PC-9 (cell line): Measurements from ENCODE around the gene RAB7A. TPM values are rescaled to one million over a fixed set of nuclear protein-coding genes. Genes with fewer than 3 reads are reported as not detected.

Source experiments
- BruUV-seq: library from RNA; stranded (reverse); fragments of 400-500 nt; replicated peaks from 2 replicates; lab custom pipeline; 2021; lab: Mats Ljungman, UMichigan
- CTCF ChIA-PET: fragments of 300-600 bp; sonication (Branson Sonifier 250); formaldehyde crosslinking; loops from one replicate; lab custom pipeline; 2022; ENCODE audit warnings: antibody characterized with exemption; lab: Charles Lee
- POLR2A ChIA-PET: fragments of 300-600 bp; sonication (Branson Sonifier 250); formaldehyde crosslinking; loops from one replicate; lab custom pipeline; 2022; ENCODE audit warnings: antibody characterized with exemption; ENCODE audit not compliant: unreplicated experiment; lab: Charles Lee
- DNase-seq, 2 experiments: peaks; one replicate each; pipeline versions ENCODE4 v3.0.0 to v3.0.0-alpha.2; 2015 to 2022; ENCODE audit warnings: mixed read lengths in 1 of 2
- H2AFZ ChIP-seq: fragments of 200-600 bp; sonication (generic); 2 replicates; pipeline ENCODE4 v1.8.1; 2017; ENCODE audit warnings: antibody characterized with exemption
- H3F3A ChIP-seq: fragments of 200-600 bp; sonication (generic); 2 replicates; pipeline ENCODE4 v1.8.1; 2017; ENCODE audit warnings: antibody characterized with exemption, mild to moderate bottlenecking, low read depth; ENCODE audit not compliant: insufficient read depth
- H3K27ac ChIP-seq: fragments of 200-600 bp; sonication (generic); 2 replicates; pipeline ENCODE4 v1.6.1; 2016; ENCODE audit warnings: mixed run types
- H3K27me3 ChIP-seq: fragments of 200-600 bp; sonication (generic); 2 replicates; pipeline ENCODE4 v1.6.1; 2016; ENCODE audit warnings: low read depth, mixed run types; ENCODE audit not compliant: insufficient read depth
- H3K36me3 ChIP-seq: fragments of 200-600 bp; sonication (generic); 2 replicates; pipeline ENCODE4 v1.6.1; 2016; ENCODE audit warnings: low read depth, mixed run types
- H3K4me1 ChIP-seq: fragments of 200-600 bp; sonication (generic); replicated peaks from 2 replicates; pipeline ENCODE4 v1.6.1; 2016; ENCODE audit warnings: mixed run types; ENCODE audit not compliant: insufficient read depth
- H3K4me2 ChIP-seq: fragments of 200-600 bp; sonication (generic); 2 replicates; pipeline ENCODE4 v1.6.1; 2017; ENCODE audit warnings: mixed run types
- H3K4me3 ChIP-seq: fragments of 200-600 bp; sonication (generic); 2 replicates; pipeline ENCODE4 v1.6.1; 2016; ENCODE audit warnings: mixed run types
- H3K79me2 ChIP-seq: fragments of 200-600 bp; sonication (generic); 2 replicates; pipeline ENCODE4 v1.6.1; 2017; ENCODE audit warnings: low read depth, mixed run types
- H3K9me2 ChIP-seq: fragments of 200-600 bp; sonication (generic); 2 replicates; pipeline ENCODE4 v1.8.1; 2017; ENCODE audit warnings: mild to moderate bottlenecking; ENCODE audit not compliant: insufficient read depth
- H3K9me3 ChIP-seq: fragments of 200-600 bp; sonication (generic); 2 replicates; pipeline ENCODE4 v1.8.1; 2016; ENCODE audit warnings: low read depth; ENCODE audit not compliant: insufficient read depth
- H4K20me1 ChIP-seq: fragments of 200-600 bp; sonication (generic); 2 replicates; pipeline ENCODE4 v1.8.1; 2017; ENCODE audit not compliant: insufficient read depth
- EZH2 ChIP-seq: fragments of 200-600 bp; sonication (generic); IDR thresholded peaks from 2 replicates; pipeline ENCODE4 v1.8.0; 2017; ENCODE audit warnings: antibody characterized with exemption, low read depth
- intact Hi-C: fragments of 100-400 bp; cut with micrococcal nuclease; formaldehyde crosslinking; loops from one replicate; pipeline ENCODE4 v1.10.0; 2022; ENCODE audit not compliant: unreplicated experiment
- total RNA-seq: library from RNA; stranded (reverse); gene quantifications from 2 replicates; pipeline ENCODE4 v1.2.3, GENCODE V29; 2021
- TF ChIP-seq, protein P1 (sequence below): fragments of 200-600 bp; sonication (generic); conservative IDR thresholded peaks from 2 replicates; pipeline ENCODE4 v1.6.1; 2017; ENCODE audit warnings: mixed run types, antibody characterized with exemption, mild to moderate bottlenecking, moderate library complexity

The RAB7A gene
- total RNA-seq, 1 experiment from 2014 or later: 319 TPM

DNA sequence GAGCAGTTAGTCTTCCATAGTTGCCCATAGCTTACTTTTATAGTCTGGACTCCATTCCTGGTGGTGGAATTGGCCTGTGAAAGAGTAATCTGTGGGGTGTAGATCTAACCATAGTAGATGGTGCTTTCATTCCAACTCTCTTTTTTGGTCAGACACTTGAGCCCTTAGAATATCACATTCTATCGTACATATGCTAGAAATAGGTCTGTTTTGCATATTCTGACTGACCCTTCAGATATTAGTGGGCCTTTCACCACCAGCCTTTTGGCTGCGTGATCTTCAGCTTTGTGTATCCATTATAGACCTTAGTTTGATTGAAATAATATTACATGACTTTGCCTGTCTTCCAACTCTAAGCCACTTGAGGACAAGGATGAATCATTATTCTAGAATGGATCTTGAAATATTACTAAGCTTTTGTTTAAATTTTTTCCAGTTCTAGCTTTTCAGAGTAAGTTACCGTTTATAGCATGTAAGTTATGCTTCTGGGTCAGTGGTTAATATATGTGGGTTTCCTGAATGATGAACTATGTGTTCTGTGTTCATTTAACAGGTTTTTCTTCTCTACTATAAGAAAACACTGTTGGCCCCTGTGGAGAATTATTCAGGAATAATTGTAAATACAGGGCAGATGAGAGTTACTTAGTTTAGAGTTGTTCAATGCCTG, 8.7 kb downstream of the RAB7A start:
- POLR2A ChIA-PET: interaction anchor here (0.6 kb wide), 1 partner anchor 54 kb away, joined by 3 read pairs; no protein-coding TSS in a partner anchor

DNA sequence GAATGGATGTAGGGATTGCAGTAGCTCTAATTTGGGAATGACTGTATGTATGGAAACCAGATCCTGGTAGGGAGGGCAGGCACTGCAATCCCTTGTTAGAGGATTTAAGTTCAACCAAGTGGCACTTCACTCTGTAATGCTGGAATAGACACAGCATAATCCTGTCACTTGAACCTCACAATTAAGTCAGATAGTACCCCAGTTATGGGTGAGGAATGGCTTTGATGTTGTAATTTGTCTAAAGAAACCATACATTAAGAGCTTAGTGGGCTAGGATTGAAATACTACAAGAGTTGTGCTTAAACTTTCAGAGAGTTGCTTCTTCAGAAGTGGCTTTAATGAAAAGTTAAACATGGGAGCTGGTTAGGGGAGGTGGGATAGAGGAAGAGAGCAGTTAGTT, 9.3 kb downstream of the RAB7A start:
- CTCF ChIA-PET: no interaction called here
- H3K9me2 ChIP-seq: no peaks in the 10 kb centered on the region
- intact Hi-C loops: no loop called here
- DNase-seq: no peak
- TF ChIP-seq EZH2: no peak
- TF ChIP-seq, protein P1, sequence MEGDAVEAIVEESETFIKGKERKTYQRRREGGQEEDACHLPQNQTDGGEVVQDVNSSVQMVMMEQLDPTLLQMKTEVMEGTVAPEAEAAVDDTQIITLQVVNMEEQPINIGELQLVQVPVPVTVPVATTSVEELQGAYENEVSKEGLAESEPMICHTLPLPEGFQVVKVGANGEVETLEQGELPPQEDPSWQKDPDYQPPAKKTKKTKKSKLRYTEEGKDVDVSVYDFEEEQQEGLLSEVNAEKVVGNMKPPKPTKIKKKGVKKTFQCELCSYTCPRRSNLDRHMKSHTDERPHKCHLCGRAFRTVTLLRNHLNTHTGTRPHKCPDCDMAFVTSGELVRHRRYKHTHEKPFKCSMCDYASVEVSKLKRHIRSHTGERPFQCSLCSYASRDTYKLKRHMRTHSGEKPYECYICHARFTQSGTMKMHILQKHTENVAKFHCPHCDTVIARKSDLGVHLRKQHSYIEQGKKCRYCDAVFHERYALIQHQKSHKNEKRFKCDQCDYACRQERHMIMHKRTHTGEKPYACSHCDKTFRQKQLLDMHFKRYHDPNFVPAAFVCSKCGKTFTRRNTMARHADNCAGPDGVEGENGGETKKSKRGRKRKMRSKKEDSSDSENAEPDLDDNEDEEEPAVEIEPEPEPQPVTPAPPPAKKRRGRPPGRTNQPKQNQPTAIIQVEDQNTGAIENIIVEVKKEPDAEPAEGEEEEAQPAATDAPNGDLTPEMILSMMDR: no peak
- H3K4me2 ChIP-seq: no peak overlapping the region
- POLR2A ChIA-PET: interaction anchor here (0.6 kb wide), 1 partner anchor 55 kb away, joined by 3 read pairs; no protein-coding TSS in a partner anchor
- H3K27me3 ChIP-seq: no peaks in the 10 kb centered on the region
- H4K20me1 ChIP-seq: peaks cover 91% of the 10 kb centered on the region
- no peaks in the 10 kb centered on the region for H3K36me3 ChIP-seq
- no peaks in the 10 kb centered on the region for H3K9me3 ChIP-seq
- BruUV-seq: no TSS peak
- H3K27ac ChIP-seq: no peak overlapping the region
- H2AFZ ChIP-seq: no peak overlapping the region
- 0 out of 2 replicates have a peak, but pooled peaks cover 4% of the 10 kb centered on the region for H3K4me1 ChIP-seq
- H3K4me3 ChIP-seq: no peak overlapping the region
- H3K79me2 ChIP-seq: peaks cover 99% of the 10 kb centered on the region
- H3F3A ChIP-seq: peaks cover 22% of the 10 kb centered on the region; the same call in 1 of the 2 replicates

More for the DNA sequence above, 8.7 kb downstream of the RAB7A start:
- TF ChIP-seq, protein P1: no peak
- TF ChIP-seq EZH2: no peak
- H4K20me1 ChIP-seq: peaks cover 91% of the 10 kb centered on the region
- CTCF ChIA-PET: no interaction called here
- DNase-seq: no peak
- H3K9me2 ChIP-seq: no peaks in the 10 kb centered on the region
- H3K4me1 ChIP-seq: 0 out of 2 replicates have a peak, but pooled peaks cover 4% of the 10 kb centered on the region
- intact Hi-C loops: no loop called here
- no peak overlapping the region for H3K4me2 ChIP-seq
- peaks cover 22% of the 10 kb centered on the region; the same call in 1 of the 2 replicates for H3F3A ChIP-seq
- no peaks in the 10 kb centered on the region for H3K36me3 ChIP-seq
- BruUV-seq: no TSS peak
- H3K79me2 ChIP-seq: peaks cover 99% of the 10 kb centered on the region
- H3K27ac ChIP-seq: no peak overlapping the region
- no peak overlapping the region for H3K4me3 ChIP-seq
- H2AFZ ChIP-seq: no peak overlapping the region
- no peaks in the 10 kb centered on the region for H3K27me3 ChIP-seq
- H3K9me3 ChIP-seq: no peaks in the 10 kb centered on the region

DNA sequence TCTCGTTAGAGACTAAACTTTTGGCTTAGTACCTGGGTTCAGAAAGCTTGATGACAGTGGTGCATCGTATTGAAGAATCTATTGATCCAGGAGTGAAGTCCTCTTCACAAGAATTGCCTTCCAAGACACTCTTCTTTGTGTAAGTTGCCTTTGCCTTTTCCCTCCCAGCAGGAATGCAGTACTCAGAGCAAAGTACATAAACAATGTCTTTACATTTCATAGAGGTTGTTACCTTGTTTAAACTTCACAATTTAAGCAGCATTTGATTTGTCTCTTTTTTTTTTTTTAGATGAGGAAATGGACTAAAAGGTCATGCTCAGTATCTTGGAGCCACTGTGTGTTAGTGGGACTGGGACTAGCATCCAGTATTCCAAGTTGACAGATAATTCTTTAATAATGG, 9.9 kb downstream of the RAB7A start:
- no peak overlapping the region for H2AFZ ChIP-seq
- no peak overlapping the region for H3K27ac ChIP-seq
- no peak overlapping the region for H3K4me2 ChIP-seq
- peaks cover 89% of the 10 kb centered on the region for H4K20me1 ChIP-seq
- H3K27me3 ChIP-seq: no peaks in the 10 kb centered on the region
- H3K79me2 ChIP-seq: peaks cover 97% of the 10 kb centered on the region
- peaks cover 22% of the 10 kb centered on the region; the same call in 1 of the 2 replicates for H3F3A ChIP-seq
- no peaks in the 10 kb centered on the region for H3K9me2 ChIP-seq
- H3K4me3 ChIP-seq: no peak overlapping the region
- CTCF ChIA-PET: no interaction called here
- no peaks in the 10 kb centered on the region for H3K36me3 ChIP-seq
- no peaks in the 10 kb centered on the region for H3K4me1 ChIP-seq
- TF ChIP-seq, protein P1: no peak
- no peak for TF ChIP-seq EZH2
- intact Hi-C loops: no loop called here
- BruUV-seq: no TSS peak
- DNase-seq: no peak
- H3K9me3 ChIP-seq: no peaks in the 10 kb centered on the region
- POLR2A ChIA-PET: no interaction called here
